BLaER1 treated with 17β-estradiol and CSF1 and Interleukin-3, amounts not matched to agents 10 nM and 100 nM (cell line): ENCODE data around the gene SLC39A5.

ENCODE experiments used
- H3K27ac ChIP-seq, 11 experiments: shearing (Covaris generic); formaldehyde crosslinking; 2 replicates each; pipeline ENCODE4 v1.8.1; 2022
- H3K27me3 ChIP-seq, 11 experiments: shearing (Covaris generic); formaldehyde crosslinking; 2 replicates each; pipeline ENCODE4 v1.8.1; 2022
- H3K36me3 ChIP-seq, 11 experiments: shearing (Covaris generic); formaldehyde crosslinking; 2 replicates each; pipeline ENCODE4 v1.8.1; 2022
- H3K4me1 ChIP-seq, 10 experiments: shearing (Covaris generic); formaldehyde crosslinking; 2 replicates each; pipeline ENCODE4 v1.8.1; 2022
- H3K4me2 ChIP-seq, 11 experiments: shearing (Covaris generic); formaldehyde crosslinking; 2 replicates each; pipeline ENCODE4 v1.8.1; 2022
- H3K4me3 ChIP-seq, 10 experiments: shearing (Covaris generic); formaldehyde crosslinking; 2 replicates each; pipeline ENCODE4 v1.8.1; 2022
- H3K9ac ChIP-seq, 11 experiments: shearing (Covaris generic); formaldehyde crosslinking; 2 replicates each; pipeline ENCODE4 v1.8.1; 2022
- H3K9me3 ChIP-seq, 11 experiments: shearing (Covaris generic); formaldehyde crosslinking; replicated peaks in 1 of 11; 2 replicates each; pipeline ENCODE4 v1.8.1; 2022
- H4K20me1 ChIP-seq, 11 experiments: shearing (Covaris generic); formaldehyde crosslinking; 2 replicates each; pipeline ENCODE4 v1.8.1; 2022
- Cebpa-rat ChIP-seq, 11 experiments: shearing (Covaris generic); IDR thresholded peaks; 2 replicates each; pipeline ENCODE4 v1.8.1; 2022

Gene SLC39A5

DNA sequence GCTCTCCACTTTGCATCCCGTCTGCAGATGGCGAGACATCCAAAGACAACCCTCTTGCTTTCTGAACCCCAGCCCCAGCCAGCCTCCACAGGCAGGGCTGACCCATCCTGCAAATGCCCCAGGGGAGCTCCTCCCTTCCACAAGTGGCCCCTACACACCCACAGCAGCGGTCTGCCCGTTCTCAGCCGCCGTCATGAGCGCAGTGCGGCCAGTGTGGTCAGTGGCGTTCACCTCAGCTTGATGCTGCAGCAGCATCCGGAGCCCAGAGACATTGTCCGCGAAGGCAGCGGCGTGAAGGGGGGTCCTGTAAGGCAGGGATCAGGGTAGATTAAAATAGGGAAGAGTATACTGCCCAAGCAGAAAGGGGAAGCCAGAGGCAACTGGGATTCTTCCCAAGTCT, 14.6 kb downstream of the SLC39A5 start:
- Histone ChIP-seq H3K27me3 (no peaks in the 10 kb centered on the region), H3K4me3 (no peak overlapping the region), H3K9me3 (no peaks in the 10 kb centered on the region), H3K4me1 (no peaks in the 10 kb centered on the region), H3K9ac (no peak overlapping the region), H3K27ac (no peak overlapping the region), H4K20me1 (peaks cover 0 to 73% (median 20%) of the 10 kb centered on the region in 11 experiments; a peak in 14 of 22 replicates), H3K4me2 (no peak overlapping the region), H3K36me3 (peaks cover 96 to 99% (median 98%) of the 10 kb centered on the region in 11 experiments)
- no peak for TF ChIP-seq Cebpa-rat (IDR thresholded peaks at IDR 0.05)

- no peaks in the 10 kb centered on the region for H3K4me1 ChIP-seq
Measured at GRCh38 chr12:56247923-56248322, 18.1 kb downstream of the SLC39A5 start.

GRCh38 chr12:56248711-56249110, 18.9 kb downstream of the SLC39A5 start:
- no peaks in the 10 kb centered on the region for H3K4me1 ChIP-seq
- H3K9me3 ChIP-seq, result no peaks in the 10 kb centered on the region
- H4K20me1 ChIP-seq, result peaks cover 0 to 51% (median 17%) of the 10 kb centered on the region in 11 experiments; a peak in 13 of 22 replicates
- H3K27me3 ChIP-seq, result no peaks in the 10 kb centered on the region
- no peak overlapping the region for H3K27ac ChIP-seq
- H3K36me3 ChIP-seq, result peaks cover 97 to 100% (median 99%) of the 10 kb centered on the region in 11 experiments
- no peak overlapping the region for H3K4me2 ChIP-seq
- no peak for TF ChIP-seq Cebpa-rat (IDR thresholded peaks at IDR 0.05)
- H3K9ac ChIP-seq, result no peak overlapping the region; a peak in 2 of 22 replicates
- H3K4me3 ChIP-seq, result no peak overlapping the region

More at GRCh38 chr12:56247923-56248322, 18.1 kb downstream of the SLC39A5 start:
- Histone ChIP-seq H3K9me3 (no peaks in the 10 kb centered on the region), H4K20me1 (peaks cover 0 to 51% (median 21%) of the 10 kb centered on the region in 11 experiments; a peak in 14 of 22 replicates), H3K4me2 (no peak overlapping the region), H3K27ac (no peak overlapping the region), H3K9ac (no peak overlapping the region), H3K27me3 (no peaks in the 10 kb centered on the region), H3K4me3 (no peak overlapping the region), H3K36me3 (peaks cover 97 to 100% (median 99%) of the 10 kb centered on the region in 11 experiments)
- TF ChIP-seq Cebpa-rat (IDR thresholded peaks at IDR 0.05), result no peak

DNA sequence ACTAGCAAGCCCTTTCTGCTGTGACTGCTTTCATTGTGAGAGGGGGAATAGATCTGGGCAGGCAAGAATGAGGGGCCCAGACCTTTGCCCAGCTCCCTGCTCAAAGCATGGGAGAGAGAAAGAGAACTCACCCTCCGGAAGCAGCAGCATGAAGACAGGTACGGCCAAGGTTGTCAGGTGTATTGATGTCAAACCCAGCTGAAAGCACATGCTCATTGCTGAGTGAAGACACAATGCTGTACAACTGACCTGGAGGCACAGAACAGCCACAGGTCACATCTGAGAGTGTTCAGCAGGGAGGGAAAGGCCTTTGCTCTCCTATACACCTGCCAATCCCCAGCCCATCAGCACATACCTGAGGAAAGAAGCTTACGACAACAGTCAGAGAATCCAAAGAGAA, 22.8 kb downstream of the SLC39A5 start:
- no peak for TF ChIP-seq Cebpa-rat (IDR thresholded peaks at IDR 0.05)
- no peak overlapping the region for H3K27ac ChIP-seq
- peaks cover 88 to 96% (median 94%) of the 10 kb centered on the region in 11 experiments for H3K36me3 ChIP-seq
- H4K20me1 ChIP-seq, result peaks cover 0 to 58% (median 30%) of the 10 kb centered on the region in 11 experiments; a peak in 17 of 22 replicates
- peaks cover 13 to 20% (median 17%) of the 10 kb centered on the region in 10 experiments for H3K4me1 ChIP-seq
- H3K9me3 ChIP-seq, result no peaks in the 10 kb centered on the region
- H3K9ac ChIP-seq, result no peak overlapping the region
- no peak overlapping the region for H3K4me2 ChIP-seq
- no peak overlapping the region for H3K4me3 ChIP-seq
- H3K27me3 ChIP-seq, result no peaks in the 10 kb centered on the region

DNA sequence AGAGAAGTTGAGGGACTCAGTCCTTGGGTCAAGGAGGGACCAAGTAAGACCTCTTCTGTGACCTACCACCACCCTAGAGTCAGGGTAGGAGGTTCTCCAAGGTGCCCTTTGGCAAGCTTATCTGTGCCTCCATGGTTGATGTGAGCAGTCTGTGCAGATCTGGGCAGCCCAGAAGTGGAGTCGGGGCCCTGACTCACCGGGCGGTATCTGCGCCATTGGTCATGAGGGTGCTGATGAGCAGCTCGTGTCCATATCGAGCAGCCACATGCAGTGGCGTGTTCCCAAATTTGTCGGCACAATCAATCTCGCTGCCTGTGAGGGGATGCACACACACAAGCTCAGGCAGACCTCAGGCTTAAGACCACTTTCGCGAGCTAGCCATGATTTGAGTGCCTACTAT, 23.2 kb downstream of the SLC39A5 start:
- peaks cover 83 to 92% (median 90%) of the 10 kb centered on the region in 11 experiments for H3K36me3 ChIP-seq
- H3K9ac ChIP-seq, result no peak overlapping the region
- no peak for TF ChIP-seq Cebpa-rat (IDR thresholded peaks at IDR 0.05)
- H3K4me3 ChIP-seq, result no peak overlapping the region
- no peak overlapping the region for H3K4me2 ChIP-seq
- H4K20me1 ChIP-seq, result peaks cover 0 to 54% (median 30%) of the 10 kb centered on the region in 11 experiments; a peak in 17 of 22 replicates
- no peaks in the 10 kb centered on the region for H3K9me3 ChIP-seq
- H3K27ac ChIP-seq, result no peak overlapping the region
- no peaks in the 10 kb centered on the region for H3K27me3 ChIP-seq
- peaks cover 13 to 20% (median 17%) of the 10 kb centered on the region in 10 experiments for H3K4me1 ChIP-seq

DNA sequence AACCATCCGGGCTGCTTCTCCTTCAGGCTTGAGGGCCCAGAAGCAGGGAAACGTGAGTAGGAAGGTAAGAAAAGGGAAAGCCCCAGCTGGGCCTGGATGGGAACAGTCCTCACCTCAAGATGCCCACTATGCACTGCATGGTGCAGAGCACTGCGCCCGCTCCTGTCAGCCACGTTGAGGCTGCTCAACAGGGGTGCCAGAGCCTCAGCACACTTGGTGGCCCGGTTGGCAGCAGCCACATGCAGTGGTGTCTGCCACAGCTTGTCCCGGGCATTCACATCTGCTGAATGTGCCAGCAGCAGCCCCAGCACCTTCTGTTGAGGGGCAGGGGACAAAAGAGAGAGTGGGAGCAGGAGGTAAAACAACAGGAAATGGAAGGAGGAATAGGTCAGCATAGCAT, 25.8 kb downstream of the SLC39A5 start:
- Histone ChIP-seq H3K9me3 (no peaks in the 10 kb centered on the region), H3K4me2 (0 out of 22 replicates have a peak overlapping the region, but pooled peaks of 1 of the 11 experiments have one; percentile 96), H3K9ac (peak overlapping the region in 7 of 11 experiments; percentile 7 to 96 (median 93); a peak in 5 of 22 replicates), H3K27me3 (peaks cover 0 to 8% (median 0%) of the 10 kb centered on the region in 11 experiments; a peak in 6 of 22 replicates), H4K20me1 (peaks cover 0 to 47% (median 24%) of the 10 kb centered on the region in 11 experiments; a peak in 16 of 22 replicates), H3K27ac (no peak overlapping the region), H3K4me1 (peaks cover 18 to 26% (median 24%) of the 10 kb centered on the region in 10 experiments), H3K4me3 (no peak overlapping the region), H3K36me3 (peaks cover 57 to 66% (median 64%) of the 10 kb centered on the region in 11 experiments)
- TF ChIP-seq Cebpa-rat (IDR thresholded peaks at IDR 0.05), result no peak

DNA sequence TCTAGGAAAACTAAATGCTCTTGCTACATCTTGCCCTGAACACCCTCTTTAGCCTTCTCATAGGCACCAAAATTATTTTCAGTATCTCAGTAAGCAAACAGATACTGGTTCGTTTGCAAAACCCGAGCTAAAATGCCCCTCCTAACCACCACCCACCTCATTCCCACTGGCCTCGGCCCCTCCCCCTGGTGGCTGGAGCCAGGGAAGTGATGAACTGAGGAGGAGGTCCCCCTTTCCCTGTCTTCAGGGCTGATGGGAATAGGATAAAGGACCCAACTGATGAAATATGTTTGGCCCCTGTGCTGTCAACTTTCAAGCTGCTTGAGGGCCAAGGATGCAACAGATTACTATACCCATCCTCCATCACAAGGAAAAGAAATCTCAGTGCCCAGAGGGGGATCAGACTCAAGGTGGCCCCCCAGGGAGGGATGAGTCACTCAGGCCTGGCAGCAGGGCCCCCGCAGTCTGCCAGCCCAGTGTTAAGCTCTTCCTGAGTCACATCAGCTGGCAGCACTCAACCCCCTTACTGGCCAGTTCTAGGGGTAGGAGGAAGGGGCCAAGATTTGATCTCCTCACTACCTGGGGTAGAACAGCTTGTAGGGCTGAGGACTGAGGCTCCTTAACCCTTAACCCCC, 26.6 kb downstream of the SLC39A5 start:
- H3K9ac ChIP-seq, result peak overlapping the region; percentile 83 to 97 (median 93); a peak in 20 of 22 replicates
- peak overlapping the region in 7 of 10 experiments; percentile 76 to 95 (median 83); a peak in 8 of 20 replicates for H3K4me3 ChIP-seq
- H3K4me1 ChIP-seq, result peaks cover 18 to 26% (median 24%) of the 10 kb centered on the region in 10 experiments
- H3K27ac ChIP-seq, result peak overlapping the region in 1 of 11 experiments; percentile 0; a peak in 1 of 22 replicates
- TF ChIP-seq Cebpa-rat (IDR thresholded peaks at IDR 0.05), result no peak
- peaks cover 0 to 8% (median 0%) of the 10 kb centered on the region in 11 experiments; a peak in 6 of 22 replicates for H3K27me3 ChIP-seq
- H3K4me2 ChIP-seq, result peak overlapping the region; percentile 81 to 96 (median 94)
- H4K20me1 ChIP-seq, result peaks cover 0 to 47% (median 24%) of the 10 kb centered on the region in 11 experiments; a peak in 16 of 22 replicates
- H3K9me3 ChIP-seq, result no peaks in the 10 kb centered on the region
- peaks cover 50 to 58% (median 56%) of the 10 kb centered on the region in 11 experiments for H3K36me3 ChIP-seq

GRCh38 chr12:56257071-56257470, 27.2 kb downstream of the SLC39A5 start:
- peaks cover 0 to 8% (median 0%) of the 10 kb centered on the region in 11 experiments; a peak in 6 of 22 replicates for H3K27me3 ChIP-seq
- H3K27ac ChIP-seq, result peak overlapping the region in 9 of 11 experiments; percentile 65 to 88 (median 87); a peak in 8 of 22 replicates
- no peak for TF ChIP-seq Cebpa-rat (IDR thresholded peaks at IDR 0.05)
- H3K4me3 ChIP-seq, result peak overlapping the region; percentile 73 to 95 (median 83)
- peaks cover 18 to 26% (median 24%) of the 10 kb centered on the region in 10 experiments for H3K4me1 ChIP-seq
- peaks cover 43 to 52% (median 50%) of the 10 kb centered on the region in 11 experiments for H3K36me3 ChIP-seq
- peak overlapping the region; percentile 81 to 96 (median 94) for H3K4me2 ChIP-seq
- H3K9me3 ChIP-seq, result no peaks in the 10 kb centered on the region
- H4K20me1 ChIP-seq, result peaks cover 0 to 47% (median 24%) of the 10 kb centered on the region in 11 experiments; a peak in 16 of 22 replicates
- peak overlapping the region; percentile 83 to 97 (median 93) for H3K9ac ChIP-seq

- Histone ChIP-seq H3K4me2 (peak overlapping the region; percentile 81 to 96 (median 94)), H3K27ac (peak overlapping the region; percentile 44 to 88 (median 87); a peak in 21 of 22 replicates)
Measured at GRCh38 chr12:56257491-56258067, 27.7 kb downstream of the SLC39A5 start.

More at GRCh38 chr12:56257491-56258067, 27.7 kb downstream of the SLC39A5 start:
- Histone ChIP-seq H3K27me3 (peaks cover 0 to 8% (median 0%) of the 10 kb centered on the region in 11 experiments; a peak in 6 of 22 replicates), H3K36me3 (peaks cover 38 to 47% (median 45%) of the 10 kb centered on the region in 11 experiments), H3K4me3 (peak overlapping the region; percentile 73 to 95 (median 83)), H3K9ac (peak overlapping the region; percentile 83 to 97 (median 93)), H3K4me1 (peaks cover 18 to 26% (median 24%) of the 10 kb centered on the region in 10 experiments), H3K9me3 (no peaks in the 10 kb centered on the region), H4K20me1 (peaks cover 0 to 43% (median 24%) of the 10 kb centered on the region in 11 experiments; a peak in 16 of 22 replicates)
- TF ChIP-seq Cebpa-rat (IDR thresholded peaks at IDR 0.05), result no peak
